ENCODE data around the gene RPS15.
"Not testable (repeated sequence)": the region's sequence is repeated elsewhere in the genome, so short reads cannot be mapped to it uniquely, and the experiment has no call there.

Gene RPS15

DNA sequence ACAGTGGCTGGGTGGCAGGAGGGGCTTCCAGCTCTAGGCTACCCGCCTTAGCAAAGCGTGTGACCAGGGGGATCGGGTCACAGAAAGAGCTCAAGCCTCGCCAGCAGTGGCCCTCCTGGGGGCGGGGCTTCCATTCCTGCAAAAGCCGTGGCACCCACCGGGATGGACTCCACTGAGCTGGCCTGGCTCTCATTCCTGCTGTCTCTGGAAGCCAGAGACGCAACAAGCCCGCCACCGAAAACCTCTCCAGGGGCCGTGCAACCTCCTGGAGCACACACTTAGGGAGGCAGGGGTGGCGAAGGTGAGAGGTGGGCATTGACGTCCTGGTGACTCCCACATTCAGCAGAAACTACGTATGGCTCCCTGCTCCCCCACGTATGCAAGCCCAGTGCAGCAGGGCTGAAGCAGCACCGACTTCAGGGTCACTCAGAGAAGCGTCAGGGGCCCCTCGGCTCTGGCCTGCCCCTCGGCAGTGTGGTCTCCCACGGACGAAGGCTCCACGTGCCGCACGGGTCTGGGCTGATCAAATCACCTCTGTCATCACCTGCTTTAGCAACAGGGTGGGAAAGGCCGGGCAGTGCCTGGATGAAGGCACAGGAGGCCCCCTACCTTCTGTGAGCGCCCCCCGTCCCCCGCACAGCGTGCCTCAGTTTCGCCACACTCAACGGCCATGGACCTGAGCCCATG is 37.7 kb downstream of the RPS15 start:
- POLR2A ChIA-PET = no interaction called here
- 96% methylated on average over 27 of the region's 31 CpGs for WGBS (ENCODE audit: insufficient coverage)

DNA sequence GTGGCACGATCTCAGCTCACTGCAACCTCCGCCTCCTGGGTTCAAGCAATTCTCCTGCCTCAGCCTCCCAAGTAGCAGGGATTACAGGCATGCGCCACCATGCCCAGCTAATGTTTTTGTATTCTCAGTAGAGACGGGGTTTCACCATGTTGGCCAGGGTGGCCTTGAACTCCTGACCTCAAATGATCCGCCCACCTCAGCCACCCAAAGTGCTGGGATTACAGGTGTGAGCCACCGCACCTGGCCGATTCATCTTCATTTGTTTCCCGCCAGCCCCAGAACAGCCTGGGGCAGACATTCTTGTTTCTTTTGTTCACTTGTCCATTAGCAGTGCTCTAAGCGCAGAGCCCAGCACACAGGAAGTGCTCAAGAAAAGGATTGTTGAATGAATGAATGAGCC is 38.9 kb downstream of the RPS15 start:
- Histone ChIP-seq H3K27me3 (replicated peaks in 2 of 5; ENCODE audit: control insufficient read depth in 4 of 5, insufficient read depth in 5 of 5, low read length in 4 of 5) (peaks cover 0 to 23% (median 5%) of the 10 kb centered on the region in 5 experiments), H3K4me1 (ENCODE audit: control extremely low read depth in 1 of 4, control insufficient read depth in 4 of 4, insufficient read depth in 4 of 4, low read length in 3 of 4) (peaks cover 0 to 15% (median 12%) of the 10 kb centered on the region in 4 experiments), H3K36me3 (ENCODE audit: control insufficient read depth in 4 of 4, insufficient read depth in 4 of 4, low read length in 3 of 4) (peaks cover 0 to 22% (median 4%) of the 10 kb centered on the region in 4 experiments)
- 97% methylated on average over 8 of the region's 9 CpGs for WGBS (ENCODE audit: insufficient coverage)
- H3K9me3 ChIP-seq (ENCODE audit: control extremely low read depth in 1 of 5, control insufficient read depth in 4 of 5, insufficient read depth in 2 of 5, low read depth in 1 of 5, low read length in 4 of 5); POLR2A ChIA-PET; DNase-seq; H3K4me3 ChIP-seq (ENCODE audit: control insufficient read depth in 1 of 7, extremely low read depth in 1 of 7, insufficient read depth in 4 of 7, low read depth in 2 of 7, low read length in 6 of 7); H3K27ac ChIP-seq (ENCODE audit: insufficient read depth in 1 of 2, low read depth in 1 of 2, low read length in 2 of 2, poor library complexity in 1 of 2, severe bottlenecking in 2 of 2): not testable (repeated sequence)
- CTCF ChIA-PET = interaction anchor here (2.9 kb wide), 1 partner anchor 11 kb away, joined by 12 read pairs; no protein-coding TSS in a partner anchor

More for the DNA sequence above, 37.7 kb downstream of the RPS15 start:
- peaks cover 0 to 22% (median 4%) of the 10 kb centered on the region in 4 experiments for H3K36me3 ChIP-seq (ENCODE audit: control insufficient read depth in 4 of 4, insufficient read depth in 4 of 4, low read length in 3 of 4)
- peaks cover 0 to 26% (median 19%) of the 10 kb centered on the region in 4 experiments for H3K4me1 ChIP-seq (ENCODE audit: control extremely low read depth in 1 of 4, control insufficient read depth in 4 of 4, insufficient read depth in 4 of 4, low read length in 3 of 4)
- no peaks in the 10 kb centered on the region for H3K9me3 ChIP-seq (ENCODE audit: control extremely low read depth in 1 of 5, control insufficient read depth in 4 of 5, insufficient read depth in 2 of 5, low read depth in 1 of 5, low read length in 4 of 5)
- H3K4me3 ChIP-seq (ENCODE audit: control insufficient read depth in 1 of 7, extremely low read depth in 1 of 7, insufficient read depth in 4 of 7, low read depth in 2 of 7, low read length in 6 of 7) = no peak overlapping the region
- H3K27ac ChIP-seq (ENCODE audit: insufficient read depth in 1 of 2, low read depth in 1 of 2, low read length in 2 of 2, poor library complexity in 1 of 2, severe bottlenecking in 2 of 2) = no peak overlapping the region
- CTCF ChIA-PET = interaction anchor here (1.2 to 2.9 kb wide), 3 partner anchors 10 to 20 kb away, joined by 3 to 12 read pairs (median 3); no protein-coding TSS in a partner anchor
- DNase-seq = no peak
- peaks cover 0 to 35% (median 14%) of the 10 kb centered on the region in 5 experiments for H3K27me3 ChIP-seq (replicated peaks in 2 of 5; ENCODE audit: control insufficient read depth in 4 of 5, insufficient read depth in 5 of 5, low read length in 4 of 5)

DNA sequence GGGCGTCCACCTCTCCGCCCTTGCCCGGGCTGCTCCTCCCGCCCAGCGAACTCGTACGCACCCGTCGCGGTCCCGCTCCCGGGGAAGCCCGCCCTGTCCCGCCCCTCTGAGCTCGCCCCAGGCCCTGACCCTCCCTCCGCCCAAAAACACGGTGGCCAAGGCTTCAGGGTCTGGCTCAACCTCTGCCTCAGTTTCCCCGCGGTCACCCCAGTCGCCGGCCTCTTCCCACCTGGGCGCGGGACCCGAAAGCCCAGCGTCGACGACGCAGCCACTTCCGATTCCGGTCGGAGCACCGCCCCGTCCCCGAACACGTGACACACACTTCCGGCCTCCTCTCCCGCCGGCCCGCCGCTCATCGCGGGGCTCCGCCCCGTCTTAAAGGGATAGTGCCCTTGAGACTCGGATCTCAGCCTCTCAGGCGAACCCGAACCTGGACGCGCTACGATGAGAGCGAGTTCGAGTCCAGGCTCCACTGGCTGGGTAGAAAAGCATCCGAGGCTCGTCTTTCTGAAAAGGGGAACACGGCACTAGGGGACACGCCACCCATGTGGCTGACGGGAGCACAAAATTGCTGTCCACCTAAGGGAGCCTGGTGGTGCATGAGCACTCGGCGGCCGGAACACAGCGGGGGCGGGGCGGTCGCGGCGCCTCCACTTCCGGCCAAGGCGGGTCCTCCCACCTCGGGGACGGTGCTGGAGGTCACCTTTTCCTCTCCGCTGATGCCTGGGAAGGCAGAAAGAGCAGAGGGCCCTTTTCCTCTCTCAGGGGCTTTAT is 40.9 kb downstream of the RPS15 start, which contains the start of gene C19orf25:
TSS of gene C19orf25 (minus strand) at position 282 of the 774 bp plus-strand sequence. CDS start 312 bp downstream, outside the sequence.
- 0% methylated on average over 67 of the region's 71 CpGs for WGBS (ENCODE audit: insufficient coverage)
- H3K4me3 ChIP-seq (ENCODE audit: control insufficient read depth in 1 of 7, extremely low read depth in 1 of 7, insufficient read depth in 4 of 7, low read depth in 2 of 7, low read length in 6 of 7) = peak within 1 kb of the TSS; percentile 56 to 86 (median 72)
- H3K36me3 ChIP-seq (ENCODE audit: control insufficient read depth in 4 of 4, insufficient read depth in 4 of 4, low read length in 3 of 4) = peaks cover 0 to 19% (median 4%) of the 10 kb centered on the region in 4 experiments
- H3K27ac ChIP-seq (ENCODE audit: insufficient read depth in 1 of 2, low read depth in 1 of 2, low read length in 2 of 2, poor library complexity in 1 of 2, severe bottlenecking in 2 of 2) = peak within 1 kb of the TSS; percentile 33 to 75
- H3K4me1 ChIP-seq (ENCODE audit: control extremely low read depth in 1 of 4, control insufficient read depth in 4 of 4, insufficient read depth in 4 of 4, low read length in 3 of 4) = peaks cover 0 to 15% (median 12%) of the 10 kb centered on the region in 4 experiments
- ChIA-PET CTCF (no interaction called here), POLR2A (no interaction called here)
- H3K27me3 ChIP-seq (replicated peaks in 2 of 5; ENCODE audit: control insufficient read depth in 4 of 5, insufficient read depth in 5 of 5, low read length in 4 of 5) = peaks cover 0 to 6% (median 0%) of the 10 kb centered on the region in 5 experiments
- peak; percentile 88 to 93 (median 93) for DNase-seq
- H3K9me3 ChIP-seq (ENCODE audit: control extremely low read depth in 1 of 5, control insufficient read depth in 4 of 5, insufficient read depth in 2 of 5, low read depth in 1 of 5, low read length in 4 of 5) = no peaks in the 10 kb centered on the region

DNA sequence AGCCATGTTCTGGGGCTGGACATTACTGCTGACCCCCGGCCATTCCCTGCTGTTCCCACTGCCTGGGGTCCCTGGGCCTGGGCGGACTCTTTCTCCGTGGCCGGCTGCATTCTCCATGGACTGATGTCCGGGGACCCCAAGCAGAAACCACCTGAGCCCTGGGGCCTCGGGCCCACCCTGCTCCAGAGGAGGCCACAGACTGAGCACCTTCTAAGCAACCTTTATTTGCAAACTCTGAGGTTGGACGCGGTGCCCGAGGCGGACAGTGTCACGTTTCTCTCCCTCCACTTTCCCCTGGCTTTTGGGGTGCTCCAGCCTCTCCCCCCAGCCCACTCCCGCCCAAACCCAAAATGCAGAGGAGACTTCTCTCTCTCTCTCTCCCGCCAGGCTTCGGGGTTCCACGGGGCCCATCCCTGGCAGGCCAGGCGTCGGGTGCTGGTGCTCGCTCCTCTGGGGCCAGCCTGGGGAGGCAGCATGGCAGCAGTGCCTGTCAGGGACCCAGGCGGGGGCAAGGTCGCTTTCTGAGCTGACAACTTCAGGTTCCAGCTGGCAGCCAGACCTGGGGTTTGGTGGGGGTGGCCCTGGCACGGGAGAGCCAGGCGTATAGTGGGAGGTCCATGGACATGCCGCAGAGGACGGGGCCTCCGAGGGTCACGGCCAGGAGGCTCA is 43.2 kb downstream of the RPS15 start:
- POLR2A ChIA-PET = no interaction called here
- no peak overlapping the region for H3K27ac ChIP-seq (ENCODE audit: insufficient read depth in 1 of 2, low read depth in 1 of 2, low read length in 2 of 2, poor library complexity in 1 of 2, severe bottlenecking in 2 of 2)
- no peak for DNase-seq
- peaks cover 0 to 6% (median under 1%) of the 10 kb centered on the region in 4 experiments for H3K36me3 ChIP-seq (ENCODE audit: control insufficient read depth in 4 of 4, insufficient read depth in 4 of 4, low read length in 3 of 4)
- peaks cover 0 to 15% (median 12%) of the 10 kb centered on the region in 4 experiments for H3K4me1 ChIP-seq (ENCODE audit: control extremely low read depth in 1 of 4, control insufficient read depth in 4 of 4, insufficient read depth in 4 of 4, low read length in 3 of 4)
- 92% methylated on average over 20 of the region's 26 CpGs for WGBS (ENCODE audit: insufficient coverage)
- no peaks in the 10 kb centered on the region for H3K27me3 ChIP-seq (replicated peaks in 2 of 5; ENCODE audit: control insufficient read depth in 4 of 5, insufficient read depth in 5 of 5, low read length in 4 of 5)
- H3K9me3 ChIP-seq (ENCODE audit: control extremely low read depth in 1 of 5, control insufficient read depth in 4 of 5, insufficient read depth in 2 of 5, low read depth in 1 of 5, low read length in 4 of 5) = no peaks in the 10 kb centered on the region
- H3K4me3 ChIP-seq (ENCODE audit: control insufficient read depth in 1 of 7, extremely low read depth in 1 of 7, insufficient read depth in 4 of 7, low read depth in 2 of 7, low read length in 6 of 7) = no peak overlapping the region
- CTCF ChIA-PET = interaction anchor here (1.2 kb wide), 2 partner anchors 10 to 15 kb away, joined by 3 to 4 read pairs; no protein-coding TSS in a partner anchor

DNA sequence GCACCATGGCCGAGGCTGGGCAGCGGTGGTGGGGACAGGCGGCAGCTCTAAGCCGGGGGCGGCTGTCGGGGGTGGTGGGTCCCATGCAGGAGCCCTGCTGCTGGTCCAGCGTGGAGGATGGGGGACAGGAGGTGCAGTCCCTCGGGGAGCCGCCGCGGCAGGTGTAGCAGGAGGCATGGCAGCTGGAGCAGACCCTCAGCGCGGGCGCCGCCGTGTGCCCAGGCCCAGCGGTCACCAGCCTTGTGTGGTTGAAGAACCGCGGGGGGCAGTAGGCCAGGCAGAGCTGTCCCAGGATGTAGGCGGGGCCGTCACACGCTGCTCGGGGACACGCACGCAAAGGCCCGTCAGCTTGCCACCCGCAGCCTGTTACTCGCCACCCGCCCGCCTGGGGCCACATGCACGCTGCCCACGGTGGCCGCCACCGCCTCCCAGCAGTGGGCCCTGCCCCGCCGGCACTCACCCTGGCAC is 43.7 kb downstream of the RPS15 start:
- no peak overlapping the region for H3K4me3 ChIP-seq (ENCODE audit: control insufficient read depth in 1 of 7, extremely low read depth in 1 of 7, insufficient read depth in 4 of 7, low read depth in 2 of 7, low read length in 6 of 7)
- H3K27ac ChIP-seq (ENCODE audit: insufficient read depth in 1 of 2, low read depth in 1 of 2, low read length in 2 of 2, poor library complexity in 1 of 2, severe bottlenecking in 2 of 2) = no peak overlapping the region
- ChIA-PET POLR2A (no interaction called here), CTCF (interaction anchor here (1.2 kb wide), 1 partner anchor 11 kb away, joined by 4 read pairs; no protein-coding TSS in a partner anchor)
- H3K9me3 ChIP-seq (ENCODE audit: control extremely low read depth in 1 of 5, control insufficient read depth in 4 of 5, insufficient read depth in 2 of 5, low read depth in 1 of 5, low read length in 4 of 5) = no peaks in the 10 kb centered on the region
- peaks cover 0 to 15% (median 12%) of the 10 kb centered on the region in 4 experiments for H3K4me1 ChIP-seq (ENCODE audit: control extremely low read depth in 1 of 4, control insufficient read depth in 4 of 4, insufficient read depth in 4 of 4, low read length in 3 of 4)
- H3K27me3 ChIP-seq (replicated peaks in 2 of 5; ENCODE audit: control insufficient read depth in 4 of 5, insufficient read depth in 5 of 5, low read length in 4 of 5) = no peaks in the 10 kb centered on the region
- H3K36me3 ChIP-seq (ENCODE audit: control insufficient read depth in 4 of 4, insufficient read depth in 4 of 4, low read length in 3 of 4) = peaks cover 0 to 3% (median 0%) of the 10 kb centered on the region in 4 experiments
- 97% methylated on average over 31 of the region's 36 CpGs for WGBS (ENCODE audit: insufficient coverage)
- DNase-seq = peak in 1 of 3 donors; percentile 43

DNA sequence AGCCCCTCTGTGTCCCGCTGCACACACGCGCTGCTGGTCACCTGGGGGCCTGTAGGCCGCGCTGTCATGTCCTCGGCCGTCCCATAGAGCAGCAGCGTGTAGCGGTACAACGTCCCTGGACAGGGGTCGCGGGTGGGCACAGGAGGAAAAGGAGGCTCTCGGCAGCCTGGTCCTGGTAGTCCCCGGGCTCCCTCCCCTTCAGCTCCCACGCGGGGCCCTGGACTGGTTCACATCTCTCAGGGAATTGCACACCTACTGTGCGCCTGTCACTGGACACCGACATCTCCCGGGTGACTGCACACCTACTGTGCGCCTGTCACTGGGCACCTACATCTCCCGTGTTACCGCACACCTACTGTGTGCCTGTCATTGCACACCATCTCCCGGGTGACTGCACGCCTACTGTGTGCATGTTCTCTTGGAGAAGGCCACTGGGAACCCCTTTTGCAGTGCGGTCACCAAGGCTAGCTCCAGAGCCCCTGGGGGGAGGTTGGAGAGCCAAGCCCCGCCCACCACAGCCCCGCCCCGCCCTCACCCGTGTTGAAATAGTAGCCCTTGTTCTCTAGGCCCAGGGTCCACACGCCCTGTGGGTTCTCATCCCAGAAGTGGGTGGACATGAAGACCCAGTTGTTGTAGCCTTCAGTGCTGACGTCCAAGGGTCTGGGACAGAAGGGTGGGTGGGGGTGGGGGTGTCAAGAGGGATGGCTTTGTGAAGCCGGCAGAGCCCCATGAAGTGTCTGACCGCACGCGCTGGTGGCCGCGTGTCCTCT is 44.4 kb downstream of the RPS15 start:
- Histone ChIP-seq H3K9me3 (ENCODE audit: control extremely low read depth in 1 of 5, control insufficient read depth in 4 of 5, insufficient read depth in 2 of 5, low read depth in 1 of 5, low read length in 4 of 5) (no peaks in the 10 kb centered on the region), H3K4me1 (ENCODE audit: control extremely low read depth in 1 of 4, control insufficient read depth in 4 of 4, insufficient read depth in 4 of 4, low read length in 3 of 4) (peaks cover 0 to 14% (median 11%) of the 10 kb centered on the region in 4 experiments), H3K4me3 (ENCODE audit: control insufficient read depth in 1 of 7, extremely low read depth in 1 of 7, insufficient read depth in 4 of 7, low read depth in 2 of 7, low read length in 6 of 7) (no peak overlapping the region), H3K27me3 (replicated peaks in 2 of 5; ENCODE audit: control insufficient read depth in 4 of 5, insufficient read depth in 5 of 5, low read length in 4 of 5) (no peaks in the 10 kb centered on the region), H3K36me3 (ENCODE audit: control insufficient read depth in 4 of 4, insufficient read depth in 4 of 4, low read length in 3 of 4) (no peaks in the 10 kb centered on the region), H3K27ac (ENCODE audit: insufficient read depth in 1 of 2, low read depth in 1 of 2, low read length in 2 of 2, poor library complexity in 1 of 2, severe bottlenecking in 2 of 2) (no peak overlapping the region)
- CTCF ChIA-PET = interaction anchor here (1.2 kb wide), 1 partner anchor 11 kb away, joined by 4 read pairs; no protein-coding TSS in a partner anchor
- WGBS (ENCODE audit: insufficient coverage) = 93% methylated on average over 32 of the region's 37 CpGs
- no peak for DNase-seq
- POLR2A ChIA-PET = no interaction called here
